HG03045 (cell line): ENCODE results near the gene CXCL8.
"Not testable (repeated sequence)": the region's sequence is repeated elsewhere in the genome, so short reads cannot be mapped to it uniquely, and the experiment has no call there.

Experiments used
- ATAC-seq: cut with Tn5 transposase; IDR thresholded peaks from one replicate; pipeline ENCODE4 v1.9.1; 2021; ENCODE audit warnings: mild to moderate bottlenecking, moderate library complexity; ENCODE audit not compliant: unreplicated experiment

Gene CXCL8

DNA sequence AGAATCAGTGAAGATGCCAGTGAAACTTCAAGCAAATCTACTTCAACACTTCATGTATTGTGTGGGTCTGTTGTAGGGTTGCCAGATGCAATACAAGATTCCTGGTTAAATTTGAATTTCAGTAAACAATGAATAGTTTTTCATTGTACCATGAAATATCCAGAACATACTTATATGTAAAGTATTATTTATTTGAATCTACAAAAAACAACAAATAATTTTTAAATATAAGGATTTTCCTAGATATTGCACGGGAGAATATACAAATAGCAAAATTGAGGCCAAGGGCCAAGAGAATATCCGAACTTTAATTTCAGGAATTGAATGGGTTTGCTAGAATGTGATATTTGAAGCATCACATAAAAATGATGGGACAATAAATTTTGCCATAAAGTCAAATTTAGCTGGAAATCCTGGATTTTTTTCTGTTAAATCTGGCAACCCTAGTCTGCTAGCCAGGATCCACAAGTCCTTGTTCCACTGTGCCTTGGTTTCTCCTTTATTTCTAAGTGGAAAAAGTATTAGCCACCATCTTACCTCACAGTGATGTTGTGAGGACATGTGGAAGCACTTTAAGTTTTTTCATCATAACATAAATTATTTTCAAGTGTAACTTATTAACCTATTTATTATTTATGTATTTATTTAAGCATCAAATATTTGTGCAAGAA, 2.3 kb downstream of the CXCL8 start:
- ATAC-seq = no peak

DNA sequence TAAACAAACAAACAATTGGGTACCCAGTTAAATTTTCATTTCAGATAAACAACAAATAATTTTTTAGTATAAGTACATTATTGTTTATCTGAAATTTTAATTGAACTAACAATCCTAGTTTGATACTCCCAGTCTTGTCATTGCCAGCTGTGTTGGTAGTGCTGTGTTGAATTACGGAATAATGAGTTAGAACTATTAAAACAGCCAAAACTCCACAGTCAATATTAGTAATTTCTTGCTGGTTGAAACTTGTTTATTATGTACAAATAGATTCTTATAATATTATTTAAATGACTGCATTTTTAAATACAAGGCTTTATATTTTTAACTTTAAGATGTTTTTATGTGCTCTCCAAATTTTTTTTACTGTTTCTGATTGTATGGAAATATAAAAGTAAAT, 2.9 kb downstream of the CXCL8 start:
- ATAC-seq = no peak

DNA sequence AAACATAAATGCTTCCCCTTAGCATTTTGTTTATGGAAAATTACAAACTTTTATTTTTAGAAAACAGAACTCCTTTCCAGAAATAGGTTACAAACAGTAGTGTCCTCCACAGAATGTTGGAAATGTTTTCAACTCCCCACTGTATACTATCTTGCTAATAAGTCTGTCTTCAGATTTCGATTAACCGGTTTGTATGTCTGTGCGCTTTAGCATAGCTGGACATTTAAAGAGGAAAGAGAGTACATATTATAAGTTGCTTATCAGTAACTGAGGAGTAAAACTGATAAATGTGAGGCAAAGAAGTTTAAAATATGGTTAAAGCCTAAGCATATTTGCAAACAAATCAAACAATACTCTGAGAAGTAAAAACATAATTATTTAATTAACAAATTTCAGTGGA, 3.4 kb downstream of the CXCL8 start:
- ATAC-seq = no peak

DNA sequence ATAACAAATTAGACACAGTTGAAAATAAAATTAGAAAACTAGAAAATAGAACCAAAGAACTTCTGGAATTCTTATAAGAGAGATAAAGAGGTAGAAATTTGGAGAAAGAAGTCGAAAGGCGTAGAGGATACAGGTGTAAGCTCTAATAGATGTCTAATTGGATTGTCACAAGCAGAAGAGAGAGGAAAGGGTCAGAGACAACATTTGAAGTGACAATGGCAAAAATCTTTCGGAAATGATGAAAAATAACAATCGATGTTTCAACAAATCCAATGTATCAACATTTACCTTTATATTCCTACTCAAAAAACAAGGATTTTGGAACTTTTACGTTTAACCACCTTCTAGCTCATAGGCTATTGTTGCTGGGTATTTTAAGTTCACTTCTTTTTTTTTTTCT, 3.8 kb downstream of the CXCL8 start:
- no peak for ATAC-seq

DNA sequence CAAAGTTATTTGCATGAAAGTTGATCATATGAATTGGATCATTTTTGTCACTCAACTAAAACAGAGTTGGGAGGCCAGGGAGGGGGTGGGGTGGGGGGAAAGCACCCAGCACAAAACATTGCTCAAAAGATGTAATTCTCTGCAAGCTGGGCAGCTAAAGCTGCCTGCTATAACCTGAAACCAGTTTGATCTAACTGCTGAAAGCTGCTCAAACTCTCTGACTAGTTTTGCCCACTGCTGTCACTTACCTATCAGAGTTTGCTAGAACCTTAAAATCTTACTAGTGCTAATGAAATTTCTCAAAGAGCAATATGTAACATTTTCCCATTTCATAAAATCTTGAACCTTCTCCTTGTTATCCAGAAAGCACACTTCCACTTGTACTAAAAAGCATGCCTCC, 10.4 kb downstream of the CXCL8 start:
- no peak for ATAC-seq

DNA sequence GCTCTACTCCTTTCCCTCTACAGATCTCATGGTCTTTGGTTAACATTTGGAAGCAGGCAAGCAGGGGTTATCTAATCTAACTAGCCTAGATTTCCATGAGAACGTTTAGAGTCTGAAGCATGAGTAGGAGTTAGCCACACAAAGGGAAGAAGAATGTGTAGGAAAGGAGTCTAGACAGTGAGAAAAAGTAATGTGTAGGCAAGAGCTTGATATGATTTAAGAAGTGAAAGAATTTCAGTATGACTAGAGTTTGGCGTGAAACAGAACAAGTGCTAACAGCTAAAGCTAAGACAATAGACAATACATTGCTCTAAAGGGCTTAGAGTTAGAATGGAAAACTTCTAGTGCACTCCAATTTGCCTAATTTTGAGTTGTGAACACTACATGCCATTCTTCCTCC, 10.8 kb downstream of the CXCL8 start:
- ATAC-seq = peak; percentile 84

DNA sequence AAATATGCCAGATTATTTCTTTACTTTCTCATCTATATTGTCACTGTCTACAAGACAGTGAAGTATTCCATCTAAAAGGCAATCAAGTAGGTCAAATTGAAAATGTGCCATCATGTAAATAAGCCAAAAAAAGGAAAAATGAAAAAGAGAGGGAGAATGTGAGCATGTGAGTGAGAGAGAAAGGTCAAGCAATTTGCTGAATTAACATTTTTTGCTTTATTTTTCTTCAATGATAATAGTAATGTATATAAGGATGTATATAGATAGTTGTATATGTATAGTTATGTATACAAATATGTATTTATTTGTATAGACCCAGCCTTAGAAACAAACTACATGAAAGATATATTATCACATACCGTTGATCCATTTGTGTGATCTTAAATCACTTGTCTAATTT, 11.5 kb downstream of the CXCL8 start:
- ATAC-seq = no peak

DNA sequence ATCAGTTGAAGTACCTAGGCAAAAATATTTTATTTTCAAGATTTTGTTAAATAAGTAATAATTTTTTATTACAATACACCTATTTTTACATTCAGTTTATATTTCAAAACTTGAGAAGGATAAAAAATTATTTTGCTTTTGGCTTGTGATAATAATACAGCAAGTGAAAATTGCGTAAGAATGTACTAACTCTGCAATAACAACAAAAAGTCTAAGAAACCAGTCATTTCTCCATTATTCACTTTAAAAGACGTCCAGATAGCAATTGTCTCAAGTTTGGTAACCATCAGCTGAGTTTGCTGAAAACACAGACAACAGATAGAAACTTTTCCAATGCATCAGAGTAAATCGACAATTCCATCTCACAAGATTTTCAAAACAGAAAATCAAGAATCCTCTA, 12.1 kb downstream of the CXCL8 start:
- no peak for ATAC-seq

DNA sequence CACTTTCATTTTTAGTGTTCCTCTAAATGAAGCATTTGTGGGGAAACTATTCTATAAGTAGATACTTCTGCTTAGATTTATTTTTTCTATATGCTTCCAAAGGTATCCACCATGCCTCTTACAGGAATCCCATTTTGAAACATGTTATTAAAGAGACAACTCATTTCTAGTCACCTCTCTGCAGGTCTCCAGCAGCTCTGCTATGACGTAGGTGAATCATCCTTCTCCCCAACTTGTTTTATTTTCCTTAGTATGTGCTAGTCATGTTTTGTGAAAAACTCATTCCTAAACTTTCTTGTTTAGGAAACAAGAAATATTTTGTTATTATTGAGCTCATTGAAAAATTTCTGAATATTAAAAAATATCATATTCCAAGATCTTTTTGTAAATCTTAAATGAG, 12.8 kb downstream of the CXCL8 start:
- ATAC-seq = no peak

DNA sequence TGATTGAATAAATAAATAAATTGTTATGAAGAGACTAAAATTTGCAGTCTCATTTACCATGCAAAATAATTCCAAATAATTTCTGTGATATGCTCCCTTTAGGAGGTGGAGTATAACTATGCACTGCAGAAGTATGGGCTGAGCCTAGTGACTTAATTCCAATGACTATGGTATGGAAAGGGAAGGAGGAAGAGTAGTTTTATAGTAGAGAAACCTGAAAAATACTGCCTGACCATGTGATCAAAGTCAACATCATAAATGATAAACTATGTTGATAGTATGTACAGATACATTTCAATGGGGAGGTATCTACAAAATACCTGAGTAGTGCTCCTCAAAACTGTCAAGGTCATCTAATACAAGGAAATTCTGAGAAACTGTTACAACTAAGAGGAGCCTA, 14.6 kb downstream of the CXCL8 start:
- ATAC-seq = no peak

DNA sequence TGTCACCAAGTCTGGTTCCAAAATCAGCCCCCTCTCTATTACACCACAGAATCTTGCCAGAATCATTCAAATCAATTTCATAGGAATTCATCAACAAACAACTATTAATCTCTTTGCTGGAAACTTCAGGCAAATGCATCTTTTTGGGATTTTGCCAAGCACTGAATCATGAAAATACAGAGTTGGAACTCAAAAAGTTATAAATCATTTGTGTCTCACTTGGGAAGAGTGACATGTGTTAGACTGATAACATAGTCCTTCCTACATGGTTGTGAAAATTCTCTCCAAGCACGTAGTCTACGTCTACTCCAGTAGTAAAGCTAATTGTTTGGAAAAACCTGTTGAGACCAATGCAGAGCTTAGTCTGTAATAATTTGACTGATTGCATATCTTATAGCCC, 19.0 kb downstream of the CXCL8 start:
- no peak for ATAC-seq

DNA sequence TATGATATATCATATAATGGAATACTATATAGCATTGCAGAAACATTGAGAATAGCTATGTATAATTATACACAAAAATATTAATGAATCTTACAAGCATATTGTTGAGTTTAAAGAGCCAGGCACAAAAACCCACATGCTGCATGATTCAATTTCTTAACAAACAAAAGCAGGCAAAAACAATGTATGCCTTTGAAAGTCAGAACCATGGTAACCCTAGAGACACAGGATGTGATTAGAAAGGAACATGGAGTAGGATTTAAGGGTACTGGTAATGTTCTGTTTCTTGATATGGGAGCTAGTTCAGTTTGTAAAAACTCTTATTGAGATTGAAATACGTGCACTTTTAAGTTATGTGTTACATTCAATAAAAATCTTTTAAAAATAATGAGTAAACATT, 21.5 kb downstream of the CXCL8 start:
- no peak for ATAC-seq

DNA sequence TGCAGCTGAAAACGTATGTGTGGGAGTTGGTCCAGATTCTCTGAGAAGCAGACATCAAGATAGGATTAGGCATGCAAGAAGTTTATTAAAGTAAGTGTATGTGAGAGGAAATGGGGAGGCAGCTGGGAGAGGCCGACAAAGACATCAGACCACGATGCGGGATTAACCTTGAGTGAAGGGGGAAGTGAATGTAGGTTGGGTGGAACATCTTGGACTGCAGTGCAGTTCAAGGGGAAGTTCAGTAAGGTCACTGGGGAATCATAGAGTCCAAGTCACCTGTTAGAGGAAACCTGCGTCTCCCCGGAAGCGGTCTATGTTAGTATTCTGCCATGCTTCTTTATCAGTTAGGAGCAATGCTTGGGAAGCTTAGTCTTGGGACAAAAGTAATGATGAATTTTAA, 22.0 kb downstream of the CXCL8 start:
- ATAC-seq = no peak

DNA sequence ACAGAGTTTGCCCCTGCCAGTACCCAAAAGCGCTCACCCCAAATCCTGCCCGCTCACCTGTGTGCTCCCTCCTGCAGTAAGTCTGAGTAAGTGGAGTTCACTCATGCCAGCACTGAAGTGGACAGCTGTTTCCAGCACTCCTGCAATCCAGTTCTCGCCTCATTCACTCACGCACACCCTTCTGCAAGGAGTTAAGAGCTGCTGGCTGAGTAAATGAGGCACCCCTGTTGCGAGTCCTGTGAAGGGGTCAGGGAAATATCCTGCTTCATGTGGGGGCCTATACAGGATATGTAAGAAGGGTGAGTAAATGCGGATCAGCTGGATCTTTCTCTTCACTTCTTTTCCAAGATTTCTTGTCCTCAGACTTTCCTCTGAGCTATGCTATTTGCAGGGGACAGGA, 23.5 kb downstream of the CXCL8 start:
- no peak for ATAC-seq

DNA sequence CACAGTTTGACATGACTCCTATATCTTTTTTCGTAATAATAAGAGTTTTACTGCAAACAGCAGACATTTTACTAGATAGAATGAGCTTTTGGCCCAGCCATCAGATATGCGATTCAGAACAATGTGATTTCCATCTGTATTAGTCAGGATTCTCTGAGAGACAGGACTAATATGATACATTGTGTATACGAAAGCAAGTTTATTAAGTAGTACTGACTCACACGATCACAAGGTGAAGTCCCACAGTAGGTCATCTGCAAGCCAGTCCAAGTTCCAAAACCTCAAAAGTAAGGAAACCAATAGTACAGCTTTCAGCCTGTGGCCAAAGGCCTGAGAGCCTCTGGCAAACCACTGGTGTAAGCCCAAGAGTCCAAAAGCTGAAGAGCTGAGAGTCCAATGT, 24.1 kb downstream of the CXCL8 start:
- ATAC-seq = no peak

DNA sequence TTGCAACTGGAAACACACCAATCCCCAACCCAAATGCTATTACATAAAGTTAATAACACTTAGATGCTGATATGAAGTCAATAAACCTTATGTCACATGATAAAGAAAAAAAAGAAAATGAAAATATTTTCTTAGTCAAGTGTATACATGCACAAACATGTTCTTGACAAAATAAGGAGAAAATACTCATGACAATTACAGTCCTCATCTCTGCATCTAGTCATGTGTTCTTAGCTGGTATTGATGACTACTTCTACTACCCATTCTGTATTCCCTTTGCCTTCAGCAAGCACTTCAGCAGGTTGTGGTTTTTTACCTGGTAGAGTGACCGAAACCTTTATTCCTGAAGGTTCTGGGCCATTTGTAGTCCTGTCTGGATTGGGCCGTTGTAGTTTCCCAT, 24.9 kb downstream of the CXCL8 start:
- ATAC-seq = no peak

DNA sequence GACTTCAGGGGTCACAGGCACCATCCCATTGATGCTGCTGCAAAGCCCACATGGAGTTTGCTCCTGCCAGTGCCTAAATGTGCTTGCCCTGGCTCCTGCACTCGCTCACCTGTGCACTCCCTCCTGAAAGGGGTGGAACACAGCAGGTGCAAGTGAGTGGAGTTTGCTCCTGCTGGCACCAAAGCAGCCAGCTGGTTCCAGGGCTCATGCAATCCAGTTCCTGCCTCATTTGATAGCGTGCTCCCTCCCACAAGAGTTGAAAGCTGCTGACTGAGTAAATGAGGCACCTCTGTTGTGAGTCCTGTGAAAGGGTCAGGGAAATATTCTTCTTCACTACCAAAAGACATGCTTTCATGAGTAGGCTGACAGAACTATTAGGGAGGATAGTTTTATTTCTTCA, 30.5 kb downstream of the CXCL8 start:
- no peak for ATAC-seq

DNA sequence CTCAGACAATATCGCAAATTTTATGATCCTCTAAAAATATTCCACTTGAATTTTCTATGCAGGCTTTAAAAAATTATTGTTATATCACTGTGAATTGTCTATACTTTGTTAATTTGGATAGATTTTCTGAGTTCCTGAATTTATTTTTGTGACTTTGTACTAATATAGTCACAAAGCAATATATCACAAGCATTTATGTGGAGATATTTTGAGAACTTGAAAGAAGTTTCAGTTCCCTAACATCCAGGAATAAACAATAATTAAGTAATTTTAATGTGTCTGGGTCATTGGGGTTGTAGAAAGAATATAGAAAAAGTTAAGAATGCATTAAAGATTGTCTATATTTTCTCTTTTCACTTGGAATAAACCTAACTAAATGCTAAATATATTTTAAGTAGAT, 32.0 kb downstream of the CXCL8 start:
- no peak for ATAC-seq

DNA sequence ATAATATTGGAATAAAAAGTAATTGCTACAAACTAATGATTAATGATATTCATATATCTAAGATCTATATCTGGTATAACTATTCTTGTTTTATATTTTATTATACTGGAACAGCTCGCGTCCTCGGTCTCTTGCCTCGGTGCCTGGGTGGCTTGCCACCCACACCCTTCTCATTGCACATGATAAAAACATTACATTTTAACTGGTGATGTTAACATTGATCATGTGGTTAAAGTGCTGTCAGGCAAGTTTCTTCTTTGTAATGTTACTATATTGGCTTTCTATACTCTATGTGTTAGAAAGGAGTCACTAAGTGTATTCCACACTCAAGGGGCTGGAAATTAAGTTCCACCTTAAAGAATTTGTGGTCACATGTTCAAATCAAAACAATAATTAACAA, 34.0 kb downstream of the CXCL8 start:
- ATAC-seq = not testable (repeated sequence)

DNA sequence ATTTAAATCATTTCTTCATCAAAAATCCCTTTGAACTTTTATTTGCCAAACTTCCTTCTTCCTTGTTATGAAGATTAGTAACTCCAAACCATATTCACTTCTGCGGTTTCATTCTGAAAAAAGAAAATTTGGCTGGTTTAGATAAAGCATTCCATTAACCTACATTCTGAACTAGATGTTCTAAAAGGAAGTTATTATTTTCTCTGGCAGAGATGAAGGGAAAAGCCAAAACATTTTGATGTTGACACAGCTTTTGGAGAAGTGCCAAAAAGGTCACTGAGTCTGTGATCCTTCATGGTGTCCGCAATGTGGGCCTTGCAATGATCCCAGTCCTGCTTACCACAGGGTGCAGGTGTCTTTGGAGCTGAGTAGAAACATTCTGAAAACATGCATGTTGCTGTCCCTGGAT, 36.0 kb downstream of the CXCL8 start:
- ATAC-seq = no peak

DNA sequence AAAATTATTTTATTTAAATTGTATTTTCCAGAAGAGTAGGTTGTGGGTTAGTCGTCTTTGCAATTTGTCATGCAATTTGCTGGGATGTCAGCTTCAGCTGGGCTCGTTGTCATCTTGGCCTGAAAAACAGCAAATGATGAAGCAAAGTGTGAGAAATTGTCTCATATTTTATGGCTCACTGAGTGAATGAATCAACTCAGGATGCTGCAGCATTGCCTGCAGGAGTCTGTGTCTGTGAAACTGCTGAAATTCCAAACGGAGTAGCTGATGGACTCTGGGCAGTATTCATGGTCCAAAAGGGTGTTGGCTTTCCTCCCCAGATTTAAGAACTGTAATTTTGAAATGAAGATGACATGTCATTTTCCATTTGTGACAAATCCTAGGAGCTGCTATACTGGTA, 37.2 kb downstream of the CXCL8 start:
- no peak for ATAC-seq

DNA sequence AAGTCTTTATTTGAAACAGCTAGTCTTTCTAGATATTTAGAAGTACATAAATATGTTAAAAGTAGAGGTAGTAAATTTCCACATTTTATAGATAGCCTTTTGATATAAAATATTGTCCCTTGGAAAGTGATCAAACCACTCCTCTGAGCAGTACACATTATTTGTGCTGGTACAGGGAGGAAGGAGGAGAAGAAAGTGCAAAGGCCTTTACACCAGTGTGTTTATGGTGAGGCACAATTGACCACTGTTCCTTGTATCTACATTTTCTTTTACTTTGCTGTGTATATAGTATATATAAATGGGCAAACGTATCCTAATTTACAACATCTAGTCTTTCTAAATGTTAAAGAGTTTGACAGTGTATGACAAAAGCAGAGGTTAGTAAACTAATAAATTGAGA, 39.9 kb downstream of the CXCL8 start:
- no peak for ATAC-seq

DNA sequence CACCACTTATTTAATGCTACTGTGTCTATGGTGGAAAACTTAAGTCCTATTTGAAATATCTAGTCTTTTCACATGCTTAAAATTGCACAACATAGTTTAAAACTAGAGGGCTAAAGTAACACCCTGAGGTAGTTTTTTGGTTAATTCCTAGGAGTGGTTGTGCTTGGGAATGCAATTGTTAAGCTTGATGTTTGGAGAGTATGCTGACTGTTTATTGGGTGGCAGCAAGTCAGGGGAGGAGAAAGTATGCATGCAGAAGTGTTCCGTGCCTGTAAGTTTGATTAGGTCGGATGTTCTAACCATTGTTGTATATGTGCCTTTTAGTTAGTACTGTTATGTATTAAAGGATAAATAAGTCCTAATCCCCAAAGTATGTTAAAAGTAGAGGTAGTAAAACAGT, 40.5 kb downstream of the CXCL8 start:
- no peak for ATAC-seq

DNA sequence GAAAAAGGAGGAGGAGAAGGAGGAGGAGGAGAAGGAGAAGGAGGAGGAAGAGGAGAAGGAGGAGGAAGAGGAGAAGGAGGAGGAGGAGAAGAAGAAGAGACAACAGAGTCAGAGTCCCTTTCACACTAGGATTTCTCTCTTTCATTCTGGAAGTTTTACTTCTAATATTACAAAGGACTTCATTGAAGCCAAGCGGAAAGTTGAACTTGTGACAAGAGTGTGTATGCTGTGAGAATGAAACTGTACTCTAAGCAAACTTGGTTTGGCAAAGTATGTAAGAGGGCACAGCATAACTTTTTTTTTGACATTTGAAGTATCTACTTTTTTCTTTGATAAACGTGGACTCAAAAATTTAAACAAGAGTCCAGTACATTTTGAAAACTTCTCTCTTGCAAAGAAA, 48.0 kb downstream of the CXCL8 start:
- no peak for ATAC-seq
